ENCODE results near the gene FKBP4. TPM values are rescaled to one million over a fixed set of nuclear protein-coding genes. Genes with fewer than 3 reads are reported as not detected.

The FKBP4 gene
- total and polyA plus RNA-seq, 9 of the 15 experiments (the other 6 are each of a cell fraction or from before 2014, with no cell fraction given) = 16.3 to 154 (median 90.1) TPM

GRCh38 chr12:2812290-2813213, 17.8 kb downstream of the FKBP4 start, which contains the start of gene ITFG2 (continued):
- TF ChIP-seq, protein P1, sequence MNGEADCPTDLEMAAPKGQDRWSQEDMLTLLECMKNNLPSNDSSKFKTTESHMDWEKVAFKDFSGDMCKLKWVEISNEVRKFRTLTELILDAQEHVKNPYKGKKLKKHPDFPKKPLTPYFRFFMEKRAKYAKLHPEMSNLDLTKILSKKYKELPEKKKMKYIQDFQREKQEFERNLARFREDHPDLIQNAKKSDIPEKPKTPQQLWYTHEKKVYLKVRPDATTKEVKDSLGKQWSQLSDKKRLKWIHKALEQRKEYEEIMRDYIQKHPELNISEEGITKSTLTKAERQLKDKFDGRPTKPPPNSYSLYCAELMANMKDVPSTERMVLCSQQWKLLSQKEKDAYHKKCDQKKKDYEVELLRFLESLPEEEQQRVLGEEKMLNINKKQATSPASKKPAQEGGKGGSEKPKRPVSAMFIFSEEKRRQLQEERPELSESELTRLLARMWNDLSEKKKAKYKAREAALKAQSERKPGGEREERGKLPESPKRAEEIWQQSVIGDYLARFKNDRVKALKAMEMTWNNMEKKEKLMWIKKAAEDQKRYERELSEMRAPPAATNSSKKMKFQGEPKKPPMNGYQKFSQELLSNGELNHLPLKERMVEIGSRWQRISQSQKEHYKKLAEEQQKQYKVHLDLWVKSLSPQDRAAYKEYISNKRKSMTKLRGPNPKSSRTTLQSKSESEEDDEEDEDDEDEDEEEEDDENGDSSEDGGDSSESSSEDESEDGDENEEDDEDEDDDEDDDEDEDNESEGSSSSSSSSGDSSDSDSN (IDR thresholded peaks at IDR 0.05; ENCODE audit: borderline replicate concordance in 1 of 2, low read depth in 2 of 2, low read length in 2 of 2) = no peak
- TF ChIP-seq, protein P2, sequence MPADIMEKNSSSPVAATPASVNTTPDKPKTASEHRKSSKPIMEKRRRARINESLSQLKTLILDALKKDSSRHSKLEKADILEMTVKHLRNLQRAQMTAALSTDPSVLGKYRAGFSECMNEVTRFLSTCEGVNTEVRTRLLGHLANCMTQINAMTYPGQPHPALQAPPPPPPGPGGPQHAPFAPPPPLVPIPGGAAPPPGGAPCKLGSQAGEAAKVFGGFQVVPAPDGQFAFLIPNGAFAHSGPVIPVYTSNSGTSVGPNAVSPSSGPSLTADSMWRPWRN (IDR thresholded peaks at IDR 0.05; ENCODE audit: low read depth) = no peak
- TF ChIP-seq NFATC3 (IDR thresholded peaks at IDR 0.05) = no peak
- TF ChIP-seq HMG20B (CRISPR knock-in tag; IDR thresholded peaks at IDR 0.05) = no peak
- peak; percentile 69 for TF ChIP-seq TAF1 (IDR thresholded peaks at IDR 0.05; ENCODE audit: control insufficient read depth, extremely low read depth, insufficient read depth, low read length, severe bottlenecking)
- no peak for TF ChIP-seq EGR1 (conservative IDR thresholded peaks at IDR 0.05)
- no peak for TF ChIP-seq ZNF584 (CRISPR knock-in tag; IDR thresholded peaks at IDR 0.05; ENCODE audit: low read depth)
- 0 out of 2 replicates have a peak, but pooled peaks have one; percentile 23 for TF ChIP-seq ZNF740 (CRISPR knock-in tag; IDR thresholded peaks at IDR 0.05)
- TF ChIP-seq ZNF740 (tag; IDR thresholded peaks at IDR 0.05) = no peak
- TF ChIP-seq BACH1 (tag; IDR thresholded peaks at IDR 0.05) = no peak
- no peak for TF ChIP-seq STAT5B (CRISPR knock-in tag; IDR thresholded peaks at IDR 0.05)
- TF ChIP-seq STAT6 (CRISPR knock-in tag; IDR thresholded peaks at IDR 0.05) = no peak
- TF ChIP-seq EWSR1 (IDR thresholded peaks at IDR 0.05; ENCODE audit: borderline replicate concordance, low read depth, partially characterized antibody) = no peak
- TF ChIP-seq, protein P3, sequence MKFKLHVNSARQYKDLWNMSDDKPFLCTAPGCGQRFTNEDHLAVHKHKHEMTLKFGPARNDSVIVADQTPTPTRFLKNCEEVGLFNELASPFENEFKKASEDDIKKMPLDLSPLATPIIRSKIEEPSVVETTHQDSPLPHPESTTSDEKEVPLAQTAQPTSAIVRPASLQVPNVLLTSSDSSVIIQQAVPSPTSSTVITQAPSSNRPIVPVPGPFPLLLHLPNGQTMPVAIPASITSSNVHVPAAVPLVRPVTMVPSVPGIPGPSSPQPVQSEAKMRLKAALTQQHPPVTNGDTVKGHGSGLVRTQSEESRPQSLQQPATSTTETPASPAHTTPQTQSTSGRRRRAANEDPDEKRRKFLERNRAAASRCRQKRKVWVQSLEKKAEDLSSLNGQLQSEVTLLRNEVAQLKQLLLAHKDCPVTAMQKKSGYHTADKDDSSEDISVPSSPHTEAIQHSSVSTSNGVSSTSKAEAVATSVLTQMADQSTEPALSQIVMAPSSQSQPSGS (CRISPR knock-in tag; IDR thresholded peaks at IDR 0.05) = no peak
- TF ChIP-seq DPF2 (IDR thresholded peaks at IDR 0.05) = no peak
- TF ChIP-seq ZNF639 (CRISPR knock-in tag; conservative IDR thresholded peaks at IDR 0.05 in 1 of 2, IDR thresholded peaks at IDR 0.05 in 1 of 2) = peak in 1 of 2 experiments; percentile 55; a peak in 1 of 4 replicates
